Mesendoderm (in vitro differentiated cells): ENCODE results near the gene KRT2.

Source experiments
- DNase-seq: peaks from one replicate; pipeline ENCODE4 v3.0.0; 2013
- H2AK5ac ChIP-seq: 2 replicates; pipeline ENCODE4 v1.6.1; 2013; ENCODE audit warnings: low read length, inconsistent platforms
- H2BK120ac ChIP-seq: 2 replicates; pipeline ENCODE4 v1.6.1; 2013; ENCODE audit warnings: low read depth, mild to moderate bottlenecking, low read length, moderate library complexity, mixed read lengths
- H2BK15ac ChIP-seq: replicated peaks from 2 replicates; pipeline ENCODE4 v1.6.1; 2013; ENCODE audit warnings: low read depth, mild to moderate bottlenecking, moderate library complexity
- H2BK5ac ChIP-seq: 2 replicates; pipeline ENCODE4 v1.6.1; 2013; ENCODE audit warnings: low read length, inconsistent platforms
- H3K18ac ChIP-seq: 2 replicates; pipeline ENCODE4 v1.6.1; 2013; ENCODE audit warnings: mild to moderate bottlenecking, low read length, mixed read lengths
- H3K23ac ChIP-seq: one replicate; pipeline ENCODE4 v1.6.1; 2013; ENCODE audit warnings: low read length
- H3K27ac ChIP-seq: 2 replicates; pipeline ENCODE4 v1.5.1; 2013; ENCODE audit warnings: low read depth, mild to moderate bottlenecking, inconsistent platforms, low read length, moderate library complexity
- H3K27me3 ChIP-seq: 2 replicates; pipeline ENCODE4 v1.6.1; 2013; ENCODE audit warnings: low read length, control low read depth, mild to moderate bottlenecking, inconsistent platforms; ENCODE audit not compliant: insufficient read depth, poor library complexity
- H3K36me3 ChIP-seq: 2 replicates; pipeline ENCODE4 v1.6.1; 2013; ENCODE audit warnings: low read length, inconsistent platforms; ENCODE audit not compliant: control insufficient read depth, insufficient read depth
- H3K4ac ChIP-seq: one replicate; pipeline ENCODE4 v1.6.1; 2013; ENCODE audit warnings: low read depth, mild to moderate bottlenecking, low read length, moderate library complexity
- H3K4me1 ChIP-seq: 2 replicates; pipeline ENCODE4 v1.6.1; 2013; ENCODE audit warnings: low read depth, low read length, inconsistent platforms; ENCODE audit not compliant: control insufficient read depth
- H3K4me2 ChIP-seq: 2 replicates; pipeline ENCODE4 v1.6.1; 2013; ENCODE audit warnings: low read length
- H3K4me3 ChIP-seq: 2 replicates; pipeline ENCODE4 v1.5.1; 2013; ENCODE audit warnings: mild to moderate bottlenecking, low read length
- H3K56ac ChIP-seq: one replicate; pipeline ENCODE4 v1.6.1; 2013; ENCODE audit warnings: low read length
- H3K79me1 ChIP-seq: 2 replicates; pipeline ENCODE4 v1.6.1; 2013; ENCODE audit warnings: low read length, inconsistent platforms
- H3K79me2 ChIP-seq: 2 replicates; pipeline ENCODE4 v1.6.1; 2013; ENCODE audit warnings: mild to moderate bottlenecking, low read length; ENCODE audit not compliant: control insufficient read depth, insufficient read depth
- H3K9ac ChIP-seq: 2 replicates; pipeline ENCODE4 v1.6.1; 2013; ENCODE audit warnings: low read length, inconsistent platforms
- H4K5ac ChIP-seq: one replicate; pipeline ENCODE4 v1.6.1; 2013; ENCODE audit warnings: low read length
- H4K8ac ChIP-seq: one replicate; pipeline ENCODE4 v1.6.1; 2013; ENCODE audit warnings: low read depth, mild to moderate bottlenecking, control low read depth, low read length, moderate library complexity
- WGBS: extraction: QIAGEN DNeasy Blood & Tissue Kit; methylation state at CpG from one replicate; pipeline ENCODE4 v1.1.7; 2013; ENCODE audit warnings: low lambda C conversion rate, missing lambda C conversion rate; ENCODE audit not compliant: insufficient coverage; ENCODE audit errors: extremely low coverage; 5-methylcytosine and 5-hydroxymethylcytosine counted together

Gene KRT2

GRCh38 chr12:52662093-52662917 is 10.3 kb upstream of the KRT2 start:
- Histone ChIP-seq H4K8ac (no peak overlapping the region), H3K79me2 (no peaks in the 10 kb centered on the region), H3K23ac (no peak overlapping the region), H3K4me1 (no peaks in the 10 kb centered on the region), H3K79me1 (no peaks in the 10 kb centered on the region), H3K9ac (no peak overlapping the region), H3K27ac (no peak overlapping the region), H3K4ac (no peak overlapping the region), H3K18ac (no peak overlapping the region), H2BK5ac (no peak overlapping the region), H3K56ac (no peak overlapping the region), H2BK120ac (no peak overlapping the region), H3K27me3 (no peaks in the 10 kb centered on the region), H2AK5ac (no peak overlapping the region), H4K5ac (no peak overlapping the region), H3K4me3 (no peak overlapping the region), H3K36me3 (no peaks in the 10 kb centered on the region), H2BK15ac (no peak overlapping the region), H3K4me2 (no peak overlapping the region)
- DNase-seq, result peak; percentile 8
- no CpG with 5 or more reads among the region's 10 CpGs for WGBS

DNA sequence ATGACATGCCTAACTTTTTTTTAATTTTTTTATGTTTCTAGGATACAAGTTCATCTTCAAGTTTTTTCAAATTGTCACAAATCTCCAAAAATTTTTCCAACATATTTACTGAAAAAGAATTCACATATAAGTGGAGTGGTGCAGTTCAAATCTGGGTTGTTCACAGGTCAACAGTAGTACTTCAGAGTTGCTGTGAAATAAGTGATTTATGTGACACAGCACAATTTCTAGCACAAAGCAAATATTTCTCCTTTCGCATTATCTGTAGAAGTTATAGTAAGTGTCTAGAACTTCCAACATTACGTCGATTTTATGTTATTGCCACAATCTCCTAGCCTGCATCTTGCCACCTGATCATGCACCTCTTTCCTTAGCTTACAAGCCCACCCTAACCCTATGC is 9.7 kb upstream of the KRT2 start:
- H3K27me3 ChIP-seq, result no peaks in the 10 kb centered on the region
- H3K56ac ChIP-seq, result no peak overlapping the region
- H2BK5ac ChIP-seq, result no peak overlapping the region
- H3K79me2 ChIP-seq, result no peaks in the 10 kb centered on the region
- no CpG with 5 or more reads among the region's 3 CpGs for WGBS
- no peaks in the 10 kb centered on the region for H3K79me1 ChIP-seq
- no peaks in the 10 kb centered on the region for H3K4me1 ChIP-seq
- H3K4me2 ChIP-seq, result no peak overlapping the region
- no peak overlapping the region for H4K5ac ChIP-seq
- H3K4me3 ChIP-seq, result no peak overlapping the region
- H3K18ac ChIP-seq, result no peak overlapping the region
- no peak overlapping the region for H3K23ac ChIP-seq
- no peak overlapping the region for H2BK15ac ChIP-seq
- H3K27ac ChIP-seq, result no peak overlapping the region
- H2BK120ac ChIP-seq, result no peak overlapping the region
- no peak overlapping the region for H2AK5ac ChIP-seq
- H3K9ac ChIP-seq, result no peak overlapping the region
- no peak for DNase-seq
- H3K36me3 ChIP-seq, result no peaks in the 10 kb centered on the region
- no peak overlapping the region for H4K8ac ChIP-seq
- H3K4ac ChIP-seq, result no peak overlapping the region

DNA sequence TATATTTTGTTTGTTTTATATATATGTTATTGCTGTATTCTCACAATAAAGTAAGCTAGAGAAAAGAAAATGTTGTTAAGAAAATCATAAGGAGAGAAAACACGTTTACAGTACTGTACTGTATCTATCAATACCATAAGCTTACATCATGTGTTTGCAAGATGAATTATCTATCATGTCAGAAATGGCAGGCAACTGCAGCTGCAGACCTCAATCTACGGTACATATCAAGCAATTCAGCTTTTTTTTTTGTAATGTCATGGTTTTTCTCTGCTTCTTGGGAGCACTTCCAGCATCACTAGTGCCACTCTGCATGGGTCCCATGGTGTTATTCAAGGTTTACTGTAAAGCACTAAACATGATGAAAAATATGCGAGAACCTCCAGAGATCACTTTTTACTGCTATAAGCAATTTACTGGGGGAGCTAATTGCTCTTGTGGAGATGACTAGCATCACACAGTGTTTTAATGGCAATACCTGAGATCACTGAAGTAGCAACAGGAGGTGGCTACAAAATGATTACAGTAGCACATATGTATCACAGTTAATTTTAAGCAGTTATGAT is 9.0 kb upstream of the KRT2 start:
- Histone ChIP-seq H3K4me2 (no peak overlapping the region), H2AK5ac (no peak overlapping the region), H2BK15ac (no peak overlapping the region), H3K4me3 (no peak overlapping the region), H2BK120ac (no peak overlapping the region), H3K79me2 (no peaks in the 10 kb centered on the region), H3K27ac (no peak overlapping the region), H3K23ac (no peak overlapping the region), H3K27me3 (no peaks in the 10 kb centered on the region), H3K79me1 (no peaks in the 10 kb centered on the region), H3K9ac (no peak overlapping the region), H4K5ac (no peak overlapping the region), H3K56ac (no peak overlapping the region), H3K4me1 (no peaks in the 10 kb centered on the region), H2BK5ac (no peak overlapping the region), H3K4ac (no peak overlapping the region), H3K36me3 (no peaks in the 10 kb centered on the region), H3K18ac (no peak overlapping the region), H4K8ac (no peak overlapping the region)
- WGBS, result no CpG with 5 or more reads among the region's 3 CpGs
- DNase-seq, result no peak

GRCh38 chr12:52659951-52660350 is 7.9 kb upstream of the KRT2 start:
- H3K9ac ChIP-seq, result no peak overlapping the region
- H2BK5ac ChIP-seq, result no peak overlapping the region
- H3K18ac ChIP-seq, result no peak overlapping the region
- no peak overlapping the region for H3K56ac ChIP-seq
- no peaks in the 10 kb centered on the region for H3K4me1 ChIP-seq
- H2BK15ac ChIP-seq, result no peak overlapping the region
- no peak overlapping the region for H2BK120ac ChIP-seq
- H3K79me2 ChIP-seq, result no peaks in the 10 kb centered on the region
- no peak overlapping the region for H3K4me2 ChIP-seq
- WGBS, result no CpG with 5 or more reads among the region's 4 CpGs
- no peaks in the 10 kb centered on the region for H3K79me1 ChIP-seq
- H4K8ac ChIP-seq, result no peak overlapping the region
- no peak overlapping the region for H3K27ac ChIP-seq
- H3K23ac ChIP-seq, result no peak overlapping the region
- H4K5ac ChIP-seq, result no peak overlapping the region
- no peak for DNase-seq
- H3K4ac ChIP-seq, result no peak overlapping the region
- no peaks in the 10 kb centered on the region for H3K27me3 ChIP-seq
- H2AK5ac ChIP-seq, result no peak overlapping the region
- no peaks in the 10 kb centered on the region for H3K36me3 ChIP-seq
- H3K4me3 ChIP-seq, result no peak overlapping the region

- Histone ChIP-seq H3K9ac (no peak overlapping the region), H3K56ac (no peak overlapping the region), H3K18ac (no peak overlapping the region), H3K36me3 (no peaks in the 10 kb centered on the region), H2BK120ac (no peak overlapping the region), H3K4me1 (no peaks in the 10 kb centered on the region), H3K27me3 (no peaks in the 10 kb centered on the region), H3K4me2 (no peak overlapping the region), H3K23ac (no peak overlapping the region), H2BK5ac (no peak overlapping the region), H3K27ac (no peak overlapping the region), H4K8ac (no peak overlapping the region), H2AK5ac (no peak overlapping the region), H2BK15ac (no peak overlapping the region), H3K79me2 (no peaks in the 10 kb centered on the region), H3K79me1 (no peaks in the 10 kb centered on the region), H4K5ac (no peak overlapping the region), H3K4me3 (no peak overlapping the region), H3K4ac (no peak overlapping the region)
- WGBS, result no CpG with 5 or more reads among the region's 7 CpGs
- DNase-seq, result peak; percentile 7
These were observed 7.4 kb upstream of the KRT2 start for GRCh38 chr12:52659395-52659794.
